DMS79 treated with DMSO at 0.1 percent for 48 hours (cell line): ENCODE data around the gene LMTK2.
"Not testable (repeated sequence)": the region's sequence is repeated elsewhere in the genome, so short reads cannot be mapped to it uniquely, and the experiment has no call there.

Source experiments
- DNase-seq: peaks from one replicate; lab custom pipeline; 2025; lab: John Stamatoyannopoulos, UW

The LMTK2 gene

GRCh38 chr7:98105942-98106544, 619 bp upstream of the LMTK2 start:
- DNase-seq = no peak

- peak; percentile 36 for DNase-seq
Observed at GRCh38 chr7:98107313-98107721, 655 bp downstream of the LMTK2 start.

DNA sequence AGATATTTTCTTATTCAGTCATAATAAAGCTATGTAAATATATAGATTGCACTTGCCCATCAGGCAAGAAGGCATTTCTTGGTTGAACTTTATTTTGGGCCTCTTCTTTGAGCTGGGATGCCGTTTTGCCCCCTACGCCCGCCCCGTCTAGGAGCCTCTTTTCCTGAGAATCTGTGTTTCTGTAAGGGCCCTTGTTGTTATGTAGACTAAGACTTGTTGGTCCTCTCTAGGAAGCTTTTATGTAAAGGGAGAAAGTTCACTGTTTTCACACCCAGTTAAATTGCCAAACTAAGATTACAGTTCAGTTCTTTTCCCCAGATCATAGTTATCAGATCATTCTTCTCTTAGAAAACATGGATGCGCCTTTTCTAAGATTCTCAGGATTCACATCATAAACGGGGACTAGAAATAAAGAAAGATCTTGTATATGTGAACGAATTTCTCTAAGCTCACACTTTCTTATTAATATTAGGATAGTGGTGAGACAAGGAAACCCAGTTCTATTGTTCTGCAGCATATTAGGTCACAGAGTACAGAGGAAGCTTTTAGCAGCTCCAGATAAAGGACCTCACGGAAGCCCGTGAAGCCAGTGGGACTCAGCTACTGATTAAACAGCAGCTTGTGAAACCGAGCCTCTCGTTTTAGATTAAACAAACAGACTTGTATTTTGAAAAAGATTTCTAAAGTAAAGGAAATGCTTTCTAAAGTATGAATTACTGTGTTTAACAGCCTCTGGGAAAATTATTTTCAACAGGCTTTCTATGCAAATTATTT, 3.8 kb downstream of the LMTK2 start:
- no peak for DNase-seq

DNA sequence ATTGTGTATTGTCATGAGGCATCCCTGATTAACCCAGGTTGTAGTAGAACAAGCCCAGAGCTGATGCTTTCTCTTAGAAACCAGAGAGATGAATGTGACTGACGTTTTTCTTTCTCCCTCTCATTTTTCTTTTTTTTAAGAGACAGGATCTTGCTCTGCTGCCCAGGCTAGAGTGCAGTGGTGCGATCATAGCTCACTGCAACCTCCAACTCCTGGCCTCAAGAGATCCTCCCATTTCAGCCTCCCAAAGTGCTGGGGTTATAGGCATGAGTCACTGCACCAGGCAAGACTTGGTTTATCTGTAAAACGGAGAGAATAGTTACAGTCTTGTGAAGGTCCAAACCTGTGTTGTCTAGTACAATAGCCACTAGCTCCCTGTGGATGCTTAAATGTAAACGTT, 5.4 kb downstream of the LMTK2 start:
- DNase-seq = no peak

DNA sequence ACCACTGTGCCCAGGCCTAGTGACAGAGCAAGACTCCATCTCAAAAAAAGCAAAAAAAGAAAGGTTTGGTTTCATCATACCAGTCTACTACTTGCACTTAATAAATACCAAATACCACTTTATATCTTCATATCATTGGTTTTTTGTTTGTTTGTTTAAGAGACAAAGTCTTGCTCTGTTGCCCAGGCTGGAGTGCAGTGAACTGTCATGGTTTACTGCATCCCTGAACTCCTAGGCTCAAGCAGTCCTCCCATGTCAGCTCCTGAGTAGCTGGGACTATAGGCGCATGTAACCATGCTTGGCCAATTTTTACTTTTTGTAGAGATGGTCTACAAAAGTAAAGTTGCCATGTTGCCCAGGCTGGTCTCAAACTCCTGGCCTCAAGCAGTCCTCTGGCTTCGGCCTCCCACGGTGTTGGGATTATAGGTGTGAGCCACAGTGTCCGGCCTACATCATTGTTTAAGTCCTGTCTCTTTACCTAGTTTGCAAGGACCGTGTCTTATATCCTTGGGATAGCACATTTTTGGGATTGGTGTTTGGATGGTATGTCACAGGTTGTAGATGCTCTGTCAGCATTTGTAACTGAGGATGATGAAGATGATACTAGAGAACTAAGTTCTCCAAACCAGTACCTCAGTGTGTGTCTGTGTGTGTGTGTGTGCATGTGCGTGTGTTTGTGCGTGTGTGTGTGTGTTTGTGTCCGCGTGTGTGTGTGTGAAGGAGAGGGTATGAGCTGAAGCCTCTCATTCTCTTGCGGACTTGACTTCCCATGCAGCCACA, 9.3 kb downstream of the LMTK2 start:
- peak; percentile 4 for DNase-seq

DNA sequence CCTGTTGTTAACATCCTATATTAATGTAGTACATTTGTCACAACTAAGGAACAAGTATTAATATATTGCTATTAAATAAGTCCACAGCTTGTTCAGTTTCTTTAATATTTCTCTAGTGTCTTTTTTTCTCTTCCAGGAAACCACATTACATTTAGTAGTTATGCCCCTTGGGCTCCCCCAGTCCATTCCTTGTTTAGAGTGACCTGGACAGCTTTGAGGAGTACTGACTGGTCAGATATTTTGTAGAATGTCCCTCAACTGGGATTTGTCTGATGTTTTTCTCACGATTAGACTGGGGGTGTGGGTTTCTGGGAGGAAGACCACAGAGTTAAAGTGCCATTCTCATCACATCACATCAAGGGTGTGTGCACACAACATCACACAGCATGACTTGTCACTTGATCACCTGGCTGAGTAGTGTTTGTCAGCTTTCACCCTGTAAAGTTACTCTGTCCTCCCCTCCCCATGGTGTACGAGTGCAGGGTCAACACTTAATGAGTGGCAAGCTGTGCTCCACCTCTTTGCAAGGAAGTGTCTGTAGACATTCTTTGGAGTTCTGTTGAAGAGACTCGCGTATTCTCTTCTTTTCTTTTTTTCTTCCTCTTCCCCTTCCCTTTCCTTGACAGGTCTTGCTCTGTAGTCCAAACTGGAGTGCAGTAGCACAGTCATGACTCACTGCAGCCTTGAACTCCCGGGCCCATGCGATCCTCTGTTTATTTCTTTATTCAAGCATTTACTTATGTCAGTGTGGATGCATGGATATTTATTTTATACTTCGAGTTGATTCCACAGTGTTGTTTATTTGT, 10.2 kb downstream of the LMTK2 start:
- DNase-seq = no peak

DNA sequence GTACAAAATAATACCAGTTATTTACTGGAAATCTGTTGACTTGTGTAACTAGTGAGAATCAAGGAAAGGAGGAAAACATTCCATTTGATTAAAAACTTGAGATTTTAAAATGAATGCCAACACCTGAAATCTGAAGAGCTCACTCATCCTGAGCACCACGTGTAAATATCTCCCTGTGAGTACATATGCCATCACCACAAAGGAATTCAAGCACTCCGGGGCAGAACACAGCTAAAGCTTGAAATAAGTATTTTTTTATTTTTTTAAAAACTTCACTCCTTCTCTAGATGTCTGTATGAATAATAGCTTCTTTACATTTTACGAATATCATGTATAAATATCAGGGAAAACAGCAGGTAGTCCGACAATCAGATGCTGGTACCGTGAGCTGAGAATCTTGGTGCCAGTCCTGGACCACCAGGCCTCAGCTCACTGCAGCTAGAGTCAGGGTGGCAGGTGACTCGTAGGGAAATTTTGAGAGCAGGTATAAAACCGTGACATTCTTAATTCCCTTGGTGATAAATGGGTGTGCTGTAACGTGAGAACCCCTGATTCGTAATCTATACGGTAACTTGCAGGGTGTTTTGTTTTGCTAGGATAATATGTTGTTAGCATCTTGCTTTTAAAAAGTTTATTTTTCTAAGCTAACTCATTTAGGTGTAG, 12.7 kb downstream of the LMTK2 start:
- DNase-seq = no peak

GRCh38 chr7:98120559-98120958, 13.9 kb downstream of the LMTK2 start:
- DNase-seq = no peak

DNA sequence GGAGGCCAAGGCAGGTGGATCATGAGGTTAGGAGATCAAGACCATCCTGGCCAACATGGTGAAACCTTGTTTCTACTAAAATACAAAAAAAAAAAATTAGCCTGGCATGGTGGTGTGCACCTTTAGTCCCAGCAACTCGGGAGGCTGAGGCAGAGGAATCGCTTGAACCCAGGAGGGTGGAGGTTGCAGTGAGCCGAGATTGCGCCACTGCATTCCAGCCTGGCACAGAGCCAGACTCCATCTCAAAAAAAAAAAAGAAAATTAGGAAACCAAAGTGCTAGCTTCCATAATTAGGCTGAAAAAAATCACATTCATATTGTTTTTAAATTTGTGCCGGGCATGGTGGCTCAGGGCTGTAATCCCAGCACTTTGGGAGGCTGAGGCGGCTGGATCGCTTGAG, 14.7 kb downstream of the LMTK2 start:
- not testable (repeated sequence) for DNase-seq

DNA sequence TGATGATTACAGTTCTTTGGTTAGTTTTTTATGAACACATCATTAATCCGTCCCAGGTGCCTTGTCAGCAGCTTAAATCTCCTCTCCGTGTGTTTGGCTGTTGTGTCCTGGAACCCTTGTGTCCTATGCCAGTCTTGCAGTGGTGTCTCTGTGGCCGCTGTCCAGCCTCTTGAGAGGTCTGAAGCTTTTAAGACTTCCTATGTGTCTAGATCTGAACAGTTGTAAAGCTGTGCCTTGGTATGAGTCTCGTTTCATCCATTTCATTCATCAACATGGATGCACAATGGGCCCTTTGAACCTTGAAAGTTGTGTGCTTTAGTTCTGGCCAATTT, 16.7 kb downstream of the LMTK2 start:
- no peak for DNase-seq

GRCh38 chr7:98125759-98126158, 19.1 kb downstream of the LMTK2 start:
- no peak for DNase-seq

DNA sequence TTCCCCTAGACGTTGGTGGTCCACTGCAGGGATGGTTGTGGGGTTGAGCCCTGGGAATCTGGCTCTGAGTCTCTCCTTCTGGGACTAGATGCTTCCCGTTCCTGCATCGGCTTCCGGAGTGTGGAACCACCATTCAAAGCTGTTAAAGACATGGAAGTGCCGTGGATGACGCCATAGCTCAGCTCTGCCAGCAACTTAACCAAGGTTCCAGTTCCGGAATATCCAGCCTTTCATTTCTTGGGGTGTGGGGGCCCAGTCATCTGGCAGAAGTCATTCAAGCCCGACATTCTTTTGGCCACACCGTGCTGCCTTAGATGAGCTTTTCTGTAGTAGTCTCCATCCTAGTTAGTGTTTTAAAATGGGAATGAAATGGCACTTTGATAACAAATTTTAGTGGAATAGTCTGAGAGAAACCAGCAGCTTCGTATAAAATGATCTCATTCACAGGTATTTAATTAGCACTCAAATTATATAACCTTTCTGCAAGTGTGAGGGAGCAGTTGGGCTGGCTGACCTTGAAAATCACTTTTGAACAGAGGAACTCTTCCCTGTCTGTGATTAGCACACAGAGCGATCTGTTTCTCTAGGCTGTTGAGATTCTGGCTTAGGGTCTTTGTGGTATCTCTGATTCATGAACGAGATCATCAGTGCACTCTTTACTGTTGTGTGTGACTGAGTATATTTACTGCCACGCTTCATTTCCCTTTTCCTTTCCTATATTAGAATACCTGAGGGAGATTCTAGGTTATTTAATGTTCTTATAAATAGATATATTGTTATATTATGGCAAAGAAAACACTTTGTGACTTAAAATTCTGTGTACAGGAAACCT, 19.9 kb downstream of the LMTK2 start:
- DNase-seq = peak; percentile 20

- DNase-seq = no peak
Observed at GRCh38 chr7:98128346-98128745, 21.7 kb downstream of the LMTK2 start.

DNA sequence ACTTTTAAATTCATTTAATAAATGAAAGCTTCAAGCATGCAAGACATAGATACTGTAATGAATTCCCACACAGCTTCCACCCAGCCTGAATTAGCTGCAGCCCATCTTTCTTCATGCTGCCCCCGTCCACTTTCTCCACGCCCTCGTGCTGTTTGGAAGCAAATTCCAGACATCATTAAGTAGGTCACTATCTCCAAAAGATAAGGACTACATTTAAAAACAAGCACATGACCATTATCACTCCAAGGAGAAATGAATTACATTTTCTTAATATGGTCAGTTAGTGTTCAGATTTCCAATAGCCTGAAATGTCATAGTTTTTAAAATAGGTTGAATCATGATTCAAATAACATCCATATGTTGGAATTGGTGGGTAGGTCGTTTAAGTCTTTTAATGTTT, 24.3 kb downstream of the LMTK2 start:
- no peak for DNase-seq

- no peak for DNase-seq
Observed at GRCh38 chr7:98133181-98133580, 26.5 kb downstream of the LMTK2 start.

- no peak for DNase-seq
Observed at GRCh38 chr7:98133621-98134303, 27.1 kb downstream of the LMTK2 start.

DNA sequence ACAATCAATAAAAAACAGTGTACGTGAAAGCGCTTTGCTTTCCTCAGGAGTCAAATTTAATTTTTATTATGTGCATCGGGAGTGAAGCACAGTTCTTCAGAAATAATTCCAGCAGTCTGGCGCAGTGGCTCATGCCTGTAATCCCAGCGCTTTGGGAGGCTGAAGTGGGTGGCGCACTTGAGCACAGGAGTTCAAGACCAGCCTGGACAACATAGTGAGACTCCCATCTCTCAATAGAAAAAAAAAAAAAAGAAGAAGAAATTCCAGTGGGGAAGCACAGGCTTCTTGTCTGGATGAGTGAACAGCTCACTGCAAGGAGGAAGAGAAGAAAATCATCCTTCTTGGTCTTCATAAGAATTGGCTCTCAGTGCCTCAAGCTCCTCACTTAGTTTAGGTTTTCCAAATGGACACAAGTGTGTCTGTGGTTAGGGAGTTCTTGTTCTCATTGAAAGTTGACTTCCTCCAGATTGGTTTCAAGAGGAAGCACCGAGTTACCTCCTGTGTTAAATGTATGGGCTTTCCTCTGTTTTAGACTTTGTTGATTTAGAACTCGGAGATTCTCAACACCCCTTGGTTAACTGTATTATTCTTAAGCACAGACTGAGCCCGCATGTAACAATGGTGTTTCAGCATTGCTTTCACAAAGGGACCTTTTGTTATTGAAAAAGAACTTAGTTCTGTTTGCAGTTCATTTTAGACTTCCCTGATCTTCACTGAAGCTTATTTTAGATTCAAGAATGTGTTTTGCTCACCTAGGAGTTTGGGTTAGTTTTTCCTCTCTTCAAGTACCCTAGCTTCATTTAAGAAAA, 28.0 kb downstream of the LMTK2 start:
- no peak for DNase-seq

DNA sequence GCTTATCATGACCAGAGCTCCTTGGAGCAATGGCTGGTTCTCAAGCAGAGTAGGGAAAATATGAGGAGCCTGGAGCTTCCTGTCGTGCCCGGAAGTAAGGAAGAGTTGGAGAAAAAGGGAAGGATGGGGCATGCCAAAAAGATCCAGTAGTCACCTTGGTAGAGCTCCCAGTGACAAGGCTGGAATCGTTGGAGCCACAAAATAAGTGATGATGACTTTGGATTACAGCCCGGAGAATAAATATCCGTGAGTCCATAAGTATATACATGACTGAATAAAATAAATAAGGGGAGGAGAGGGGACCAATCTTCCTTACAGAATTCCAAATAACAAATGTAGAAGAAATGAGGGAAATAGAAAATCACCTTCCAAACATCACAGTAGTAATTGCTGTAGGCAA, 29.3 kb downstream of the LMTK2 start:
- no peak for DNase-seq

GRCh38 chr7:98136423-98136822, 29.8 kb downstream of the LMTK2 start:
- no peak for DNase-seq
